HG03064 (cell line): ENCODE results near the gene FMN1.

ENCODE experiments used
- ATAC-seq: cut with Tn5 transposase; IDR thresholded peaks from one replicate; pipeline ENCODE4 v1.9.1; 2021; ENCODE audit warnings: low read depth; ENCODE audit not compliant: unreplicated experiment

The FMN1 gene

GRCh38 chr15:32899126-32899596 lies 295.4 kb downstream of the FMN1 start:
- ATAC-seq = no peak

- no peak for ATAC-seq
Measured at GRCh38 chr15:32898414-32898813, 296.1 kb downstream of the FMN1 start.

- no peak for ATAC-seq
Measured at GRCh38 chr15:32893421-32893820, 301.1 kb downstream of the FMN1 start.

- ATAC-seq = no peak
Measured at GRCh38 chr15:32889214-32889613, 305.3 kb downstream of the FMN1 start.

GRCh38 chr15:32888221-32888761 lies 306.2 kb downstream of the FMN1 start:
- ATAC-seq = no peak

- no peak for ATAC-seq
Measured at GRCh38 chr15:32887090-32887489, 307.4 kb downstream of the FMN1 start.

- ATAC-seq = no peak
Measured at GRCh38 chr15:32886459-32886858, 308.1 kb downstream of the FMN1 start.

GRCh38 chr15:32885713-32886112 lies 308.8 kb downstream of the FMN1 start:
- no peak for ATAC-seq

- ATAC-seq = no peak
Measured at GRCh38 chr15:32884146-32884545, 310.4 kb downstream of the FMN1 start.

- no peak for ATAC-seq
Measured at GRCh38 chr15:32882955-32883354, 311.6 kb downstream of the FMN1 start.

GRCh38 chr15:32881528-32881927 lies 313.0 kb downstream of the FMN1 start:
- no peak for ATAC-seq

GRCh38 chr15:32880642-32881041 lies 313.9 kb downstream of the FMN1 start:
- no peak for ATAC-seq

- no peak for ATAC-seq
Measured at GRCh38 chr15:32879980-32880379, 314.5 kb downstream of the FMN1 start.

- no peak for ATAC-seq
Measured at GRCh38 chr15:32878869-32879805, 315.4 kb downstream of the FMN1 start.

GRCh38 chr15:32878342-32878741 lies 316.2 kb downstream of the FMN1 start:
- no peak for ATAC-seq

GRCh38 chr15:32877252-32878019 lies 317.1 kb downstream of the FMN1 start:
- ATAC-seq = no peak

- ATAC-seq = no peak
Measured at GRCh38 chr15:32873284-32874114, 321.0 kb downstream of the FMN1 start.

GRCh38 chr15:32872621-32873283 lies 321.8 kb downstream of the FMN1 start:
- ATAC-seq = no peak

- ATAC-seq = no peak
Measured at GRCh38 chr15:32871883-32872282, 322.6 kb downstream of the FMN1 start.
